Measurements from ENCODE around the gene BIRC2.

The BIRC2 gene

DNA sequence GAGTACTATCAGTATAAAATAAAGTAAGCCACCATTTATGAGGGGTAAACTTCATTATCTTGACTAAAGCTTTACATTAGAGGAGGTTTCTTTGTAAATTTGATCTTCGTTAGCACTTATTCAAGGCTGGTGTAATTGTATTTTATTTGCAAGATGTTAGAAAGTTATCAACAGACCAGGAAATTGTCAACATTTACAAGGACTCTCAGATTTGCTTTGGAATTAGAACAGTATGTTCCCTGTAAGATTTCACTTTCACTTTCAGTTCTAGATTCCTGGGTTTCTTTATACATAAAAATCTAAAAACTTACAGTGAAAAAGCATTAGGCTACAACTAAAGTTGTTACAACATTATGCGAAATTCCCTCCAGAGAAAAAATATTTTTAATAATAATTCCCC is 34.3 kb upstream of the BIRC2 start:
- Histone ChIP-seq H3K4me1 (ENCODE audit: control insufficient read depth in 2 of 2, insufficient read depth in 2 of 2, low read length in 2 of 2) (peaks cover 11 to 15% of the 10 kb centered on the region in 2 donors), H3K4me3 (ENCODE audit: low read length in 2 of 2) (peak overlapping the region in 1 of 2 donors; percentile 45), H3K27me3 (ENCODE audit: control insufficient read depth in 2 of 2, insufficient read depth in 2 of 2, low read length in 2 of 2) (no peaks in the 10 kb centered on the region), H3K36me3 (ENCODE audit: control insufficient read depth in 2 of 2, insufficient read depth in 2 of 2, low read length in 2 of 2) (no peaks in the 10 kb centered on the region), H3K9me3 (ENCODE audit: control insufficient read depth in 2 of 2, low read length in 2 of 2) (no peaks in the 10 kb centered on the region), H3K27ac (ENCODE audit: low read depth in 2 of 2, low read length in 2 of 2) (peak overlapping the region; percentile 56 to 75), H3K9ac (ENCODE audit: low read depth in 1 of 2, low read length in 2 of 2) (no peak overlapping the region)

DNA sequence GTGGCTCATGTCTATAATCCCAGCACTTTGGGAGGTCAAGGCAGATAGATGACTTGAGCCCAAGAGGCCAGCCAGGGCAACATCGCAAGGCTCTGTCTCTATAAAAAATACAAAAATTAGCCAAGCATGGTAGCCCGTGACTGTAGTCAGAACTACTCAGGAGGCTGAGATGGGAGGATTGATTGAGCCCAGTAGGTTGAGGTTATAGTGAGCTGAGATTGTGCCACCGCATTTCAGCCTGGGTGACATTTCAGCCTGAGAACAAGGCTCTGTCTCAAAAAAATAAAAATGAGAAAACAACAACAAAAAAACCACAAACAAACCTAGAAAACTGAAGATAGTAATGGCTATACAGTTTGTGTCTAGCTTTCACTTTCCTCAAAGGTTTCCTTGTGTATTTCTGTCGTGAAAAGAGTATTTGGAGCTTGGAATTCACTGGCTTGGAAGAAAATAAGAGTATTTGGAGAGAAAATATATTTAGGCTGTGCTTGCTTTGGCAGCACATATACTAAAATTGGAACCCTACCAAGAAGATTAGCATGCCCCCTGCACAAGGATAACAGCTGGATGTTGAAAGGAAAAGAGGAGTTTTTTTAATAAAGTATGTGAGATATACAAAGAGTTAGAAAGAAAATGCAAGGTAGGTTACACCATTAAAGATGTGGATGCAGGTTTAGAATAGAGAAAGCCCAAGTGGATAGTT is 33.6 kb upstream of the BIRC2 start:
- Histone ChIP-seq H3K27ac (ENCODE audit: low read depth in 2 of 2, low read length in 2 of 2) (peak overlapping the region; percentile 56 to 75), H3K9me3 (ENCODE audit: control insufficient read depth in 2 of 2, low read length in 2 of 2) (no peaks in the 10 kb centered on the region), H3K27me3 (ENCODE audit: control insufficient read depth in 2 of 2, insufficient read depth in 2 of 2, low read length in 2 of 2) (no peaks in the 10 kb centered on the region), H3K4me3 (ENCODE audit: low read length in 2 of 2) (peak overlapping the region in 1 of 2 donors; percentile 2), H3K4me1 (ENCODE audit: control insufficient read depth in 2 of 2, insufficient read depth in 2 of 2, low read length in 2 of 2) (peaks cover 11 to 16% of the 10 kb centered on the region in 2 donors), H3K36me3 (ENCODE audit: control insufficient read depth in 2 of 2, insufficient read depth in 2 of 2, low read length in 2 of 2) (no peaks in the 10 kb centered on the region), H3K9ac (ENCODE audit: low read depth in 1 of 2, low read length in 2 of 2) (no peak overlapping the region)

DNA sequence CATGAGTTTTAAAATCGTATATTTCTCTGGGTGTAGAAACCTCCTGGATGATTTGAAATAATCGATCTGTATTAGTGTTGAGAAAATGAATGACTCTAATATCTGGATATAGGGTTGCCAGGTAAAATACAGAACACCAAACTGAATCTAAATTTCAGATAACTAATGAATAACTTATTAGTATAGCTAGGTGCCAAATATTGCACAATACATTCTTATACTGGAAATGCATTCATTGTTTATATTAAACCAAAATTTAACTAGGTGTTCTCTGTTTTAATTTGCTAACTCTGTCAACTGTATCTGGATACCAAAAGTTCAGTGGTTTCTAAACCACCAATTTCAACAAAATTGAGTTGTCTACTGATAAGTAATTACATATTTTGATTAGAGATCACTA is 32.2 kb upstream of the BIRC2 start:
- Histone ChIP-seq H3K27me3 (ENCODE audit: control insufficient read depth in 2 of 2, insufficient read depth in 2 of 2, low read length in 2 of 2) (no peaks in the 10 kb centered on the region), H3K4me1 (ENCODE audit: control insufficient read depth in 2 of 2, insufficient read depth in 2 of 2, low read length in 2 of 2) (peaks cover 11 to 16% of the 10 kb centered on the region in 2 donors), H3K9me3 (ENCODE audit: control insufficient read depth in 2 of 2, low read length in 2 of 2) (no peaks in the 10 kb centered on the region), H3K27ac (ENCODE audit: low read depth in 2 of 2, low read length in 2 of 2) (no peak overlapping the region), H3K9ac (ENCODE audit: low read depth in 1 of 2, low read length in 2 of 2) (no peak overlapping the region), H3K36me3 (ENCODE audit: control insufficient read depth in 2 of 2, insufficient read depth in 2 of 2, low read length in 2 of 2) (no peaks in the 10 kb centered on the region), H3K4me3 (ENCODE audit: low read length in 2 of 2) (no peak overlapping the region)

DNA sequence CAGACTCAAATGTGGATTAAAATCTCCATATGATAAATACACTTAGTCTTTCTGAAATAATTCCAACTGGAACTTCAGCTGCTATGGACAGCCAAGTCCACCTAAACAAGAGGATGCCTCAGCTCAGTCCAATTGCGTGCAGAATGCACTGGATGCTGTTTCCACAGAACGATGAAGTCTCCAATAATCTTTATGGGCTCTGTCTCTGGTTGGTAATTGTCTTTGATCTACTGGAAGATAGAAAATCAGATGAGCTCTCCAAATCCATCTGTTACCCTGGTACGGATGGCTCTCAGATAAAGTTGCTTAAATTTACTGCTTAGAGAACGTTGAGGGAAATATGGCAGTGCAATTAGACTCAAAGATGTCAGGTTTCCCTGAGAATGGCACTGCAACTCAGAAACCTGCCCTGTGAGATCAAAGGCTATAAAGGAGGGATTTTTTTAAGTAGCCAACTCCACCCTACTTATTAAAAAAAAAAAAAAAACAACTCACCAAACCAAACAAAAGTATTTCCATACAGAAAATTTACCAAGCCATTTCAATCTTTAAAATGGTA is 30.6 kb upstream of the BIRC2 start:
- Histone ChIP-seq H3K4me3 (ENCODE audit: low read length in 2 of 2) (peak overlapping the region in 1 of 2 donors; percentile 70), H3K27ac (ENCODE audit: low read depth in 2 of 2, low read length in 2 of 2) (peak overlapping the region; percentile 84 to 91), H3K27me3 (ENCODE audit: control insufficient read depth in 2 of 2, insufficient read depth in 2 of 2, low read length in 2 of 2) (no peaks in the 10 kb centered on the region), H3K9me3 (ENCODE audit: control insufficient read depth in 2 of 2, low read length in 2 of 2) (no peaks in the 10 kb centered on the region), H3K36me3 (ENCODE audit: control insufficient read depth in 2 of 2, insufficient read depth in 2 of 2, low read length in 2 of 2) (no peaks in the 10 kb centered on the region), H3K9ac (ENCODE audit: low read depth in 1 of 2, low read length in 2 of 2) (peak overlapping the region; percentile 7 to 54), H3K4me1 (ENCODE audit: control insufficient read depth in 2 of 2, insufficient read depth in 2 of 2, low read length in 2 of 2) (peaks cover 11 to 16% of the 10 kb centered on the region in 2 donors)

DNA sequence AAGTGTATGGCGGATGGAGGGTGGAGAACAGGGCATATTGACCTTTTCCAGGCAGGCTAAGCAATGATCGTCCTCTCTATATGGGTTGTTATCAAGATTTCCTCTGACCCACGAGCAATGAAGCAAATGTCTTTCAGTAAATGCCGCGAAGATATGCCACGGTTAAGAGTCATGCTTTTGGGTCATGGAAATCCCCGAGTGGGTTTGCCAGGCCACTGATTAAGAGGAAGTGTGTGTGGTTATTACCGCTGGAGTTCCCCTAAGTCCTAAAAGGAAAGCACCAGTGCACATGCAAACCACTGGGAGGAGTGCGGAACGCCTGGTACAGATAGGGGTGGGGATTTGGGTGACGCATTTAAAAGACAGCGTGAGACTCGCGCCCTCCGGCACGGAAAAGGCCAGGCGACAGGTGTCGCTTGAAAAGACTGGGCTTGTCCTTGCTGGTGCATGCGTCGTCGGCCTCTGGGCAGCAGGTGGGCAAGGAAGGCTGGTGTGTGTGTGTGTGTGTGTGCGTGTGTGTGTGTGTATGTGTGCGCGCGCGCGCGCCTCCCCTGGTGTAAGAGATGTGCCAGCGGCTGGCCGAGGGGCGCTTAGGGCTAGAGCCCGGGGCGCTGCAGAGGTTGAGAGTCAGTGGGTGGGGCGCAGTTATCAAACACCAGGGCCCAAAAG is 29.8 kb upstream of the BIRC2 start, which contains the start of gene BIRC3:
TSS of gene BIRC3 (plus strand) at position 386 of the 669 bp plus-strand sequence. CDS start 7,026 bp downstream, outside the sequence.
- no peaks in the 10 kb centered on the region for H3K27me3 ChIP-seq (ENCODE audit: control insufficient read depth in 2 of 2, insufficient read depth in 2 of 2, low read length in 2 of 2)
- H3K36me3 ChIP-seq (ENCODE audit: control insufficient read depth in 2 of 2, insufficient read depth in 2 of 2, low read length in 2 of 2) = no peaks in the 10 kb centered on the region
- no peaks in the 10 kb centered on the region for H3K9me3 ChIP-seq (ENCODE audit: control insufficient read depth in 2 of 2, low read length in 2 of 2)
- H3K27ac ChIP-seq (ENCODE audit: low read depth in 2 of 2, low read length in 2 of 2) = peak within 1 kb of the TSS; percentile 84 to 91
- peaks cover 11 to 16% of the 10 kb centered on the region in 2 donors for H3K4me1 ChIP-seq (ENCODE audit: control insufficient read depth in 2 of 2, insufficient read depth in 2 of 2, low read length in 2 of 2)
- H3K4me3 ChIP-seq (ENCODE audit: low read length in 2 of 2) = peak within 1 kb of the TSS; percentile 70 to 96
- H3K9ac ChIP-seq (ENCODE audit: low read depth in 1 of 2, low read length in 2 of 2) = peak within 1 kb of the TSS; percentile 80 to 85

DNA sequence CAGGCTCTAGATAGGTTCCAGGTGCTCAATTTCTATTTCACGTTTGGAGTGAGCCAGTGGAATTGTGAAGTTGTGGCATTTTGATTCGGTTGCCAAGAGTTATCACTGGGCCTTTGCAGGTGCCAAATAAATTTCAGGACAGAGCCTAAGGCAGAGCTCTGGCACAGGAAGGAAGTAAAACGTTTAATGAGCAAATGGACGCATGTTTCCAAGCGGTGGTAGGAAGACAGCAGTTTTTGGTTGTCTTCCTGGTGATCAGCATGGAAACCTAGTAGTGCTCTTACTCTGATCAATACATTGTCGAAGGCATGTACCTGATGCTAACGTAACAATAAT is 29.3 kb upstream of the BIRC2 start:
- peak overlapping the region; percentile 84 to 91 for H3K27ac ChIP-seq (ENCODE audit: low read depth in 2 of 2, low read length in 2 of 2)
- no peaks in the 10 kb centered on the region for H3K27me3 ChIP-seq (ENCODE audit: control insufficient read depth in 2 of 2, insufficient read depth in 2 of 2, low read length in 2 of 2)
- no peaks in the 10 kb centered on the region for H3K36me3 ChIP-seq (ENCODE audit: control insufficient read depth in 2 of 2, insufficient read depth in 2 of 2, low read length in 2 of 2)
- H3K9ac ChIP-seq (ENCODE audit: low read depth in 1 of 2, low read length in 2 of 2) = peak overlapping the region; percentile 80 to 85
- peak overlapping the region; percentile 70 to 96 for H3K4me3 ChIP-seq (ENCODE audit: low read length in 2 of 2)
- no peaks in the 10 kb centered on the region for H3K9me3 ChIP-seq (ENCODE audit: control insufficient read depth in 2 of 2, low read length in 2 of 2)
- peaks cover 11 to 16% of the 10 kb centered on the region in 2 donors for H3K4me1 ChIP-seq (ENCODE audit: control insufficient read depth in 2 of 2, insufficient read depth in 2 of 2, low read length in 2 of 2)

- Histone ChIP-seq H3K27me3 (ENCODE audit: control insufficient read depth in 2 of 2, insufficient read depth in 2 of 2, low read length in 2 of 2) (no peaks in the 10 kb centered on the region), H3K9ac (ENCODE audit: low read depth in 1 of 2, low read length in 2 of 2) (peak overlapping the region in 1 of 2 donors; percentile 80), H3K4me1 (ENCODE audit: control insufficient read depth in 2 of 2, insufficient read depth in 2 of 2, low read length in 2 of 2) (peaks cover 9 to 12% of the 10 kb centered on the region in 2 donors), H3K36me3 (ENCODE audit: control insufficient read depth in 2 of 2, insufficient read depth in 2 of 2, low read length in 2 of 2) (no peaks in the 10 kb centered on the region), H3K4me3 (ENCODE audit: low read length in 2 of 2) (peak overlapping the region; percentile 70 to 96), H3K9me3 (ENCODE audit: control insufficient read depth in 2 of 2, low read length in 2 of 2) (no peaks in the 10 kb centered on the region), H3K27ac (ENCODE audit: low read depth in 2 of 2, low read length in 2 of 2) (peak overlapping the region; percentile 11 to 52)
Observed at GRCh38 chr11:102318469-102318868, 28.5 kb upstream of the BIRC2 start.

DNA sequence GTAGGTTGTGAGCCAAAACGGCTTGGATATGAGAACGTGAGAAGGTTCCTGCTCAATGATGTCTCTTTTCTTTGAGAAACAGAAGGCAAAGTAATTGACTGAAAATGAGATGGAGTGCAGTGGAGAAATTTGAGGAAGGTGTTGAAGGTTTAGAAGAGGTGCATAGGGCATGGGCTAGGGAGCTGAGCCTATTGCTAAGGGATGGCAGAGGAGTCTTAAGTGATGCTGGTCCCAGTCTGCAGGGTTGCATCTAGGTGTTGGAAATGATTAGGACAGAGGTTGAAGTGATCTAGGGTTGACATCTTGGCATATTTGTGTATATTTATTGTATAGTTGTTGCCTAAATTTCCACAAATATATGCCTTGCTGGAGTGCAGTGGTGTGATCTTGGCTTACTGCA is 27.5 kb upstream of the BIRC2 start:
- Histone ChIP-seq H3K4me3 (ENCODE audit: low read length in 2 of 2) (peak overlapping the region; percentile 46 to 60), H3K27me3 (ENCODE audit: control insufficient read depth in 2 of 2, insufficient read depth in 2 of 2, low read length in 2 of 2) (no peaks in the 10 kb centered on the region), H3K9ac (ENCODE audit: low read depth in 1 of 2, low read length in 2 of 2) (peak overlapping the region in 1 of 2 donors; percentile 3), H3K27ac (ENCODE audit: low read depth in 2 of 2, low read length in 2 of 2) (peak overlapping the region in 1 of 2 donors; percentile 27), H3K4me1 (ENCODE audit: control insufficient read depth in 2 of 2, insufficient read depth in 2 of 2, low read length in 2 of 2) (peaks cover 5 to 12% of the 10 kb centered on the region in 2 donors), H3K9me3 (ENCODE audit: control insufficient read depth in 2 of 2, low read length in 2 of 2) (no peaks in the 10 kb centered on the region), H3K36me3 (ENCODE audit: control insufficient read depth in 2 of 2, insufficient read depth in 2 of 2, low read length in 2 of 2) (peaks cover 0 to 2% of the 10 kb centered on the region in 2 donors)

DNA sequence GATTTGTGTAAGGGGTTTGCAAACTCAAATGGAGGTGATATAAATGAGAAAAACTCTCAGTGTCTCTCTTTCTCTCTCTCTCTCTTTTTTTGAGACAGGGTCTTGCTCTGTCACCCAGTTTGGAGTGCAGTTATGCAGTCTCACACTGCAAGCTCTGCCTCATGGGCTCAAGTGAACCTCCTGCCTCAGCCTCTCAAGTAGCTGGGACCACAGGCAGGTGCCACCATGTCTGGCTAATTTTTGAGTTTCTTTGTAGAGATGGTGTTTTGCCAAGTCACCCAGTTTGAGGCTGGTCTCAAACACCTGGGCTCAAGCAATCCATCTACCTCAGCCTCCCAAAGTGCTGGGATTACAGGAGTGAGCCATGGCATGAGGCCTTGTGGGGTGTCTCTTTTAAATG is 26.8 kb upstream of the BIRC2 start:
- Histone ChIP-seq H3K27me3 (ENCODE audit: control insufficient read depth in 2 of 2, insufficient read depth in 2 of 2, low read length in 2 of 2) (no peaks in the 10 kb centered on the region), H3K9me3 (ENCODE audit: control insufficient read depth in 2 of 2, low read length in 2 of 2) (no peaks in the 10 kb centered on the region), H3K27ac (ENCODE audit: low read depth in 2 of 2, low read length in 2 of 2) (peak overlapping the region; percentile 34 to 39), H3K36me3 (ENCODE audit: control insufficient read depth in 2 of 2, insufficient read depth in 2 of 2, low read length in 2 of 2) (peaks cover 0 to 6% of the 10 kb centered on the region in 2 donors), H3K4me1 (ENCODE audit: control insufficient read depth in 2 of 2, insufficient read depth in 2 of 2, low read length in 2 of 2) (peaks cover 5 to 12% of the 10 kb centered on the region in 2 donors), H3K9ac (ENCODE audit: low read depth in 1 of 2, low read length in 2 of 2) (no peak overlapping the region), H3K4me3 (ENCODE audit: low read length in 2 of 2) (peak overlapping the region in 1 of 2 donors; percentile 4)

- Histone ChIP-seq H3K27me3 (ENCODE audit: control insufficient read depth in 2 of 2, insufficient read depth in 2 of 2, low read length in 2 of 2) (no peaks in the 10 kb centered on the region), H3K4me3 (ENCODE audit: low read length in 2 of 2) (peak overlapping the region in 1 of 2 donors; percentile 16), H3K4me1 (ENCODE audit: control insufficient read depth in 2 of 2, insufficient read depth in 2 of 2, low read length in 2 of 2) (peaks cover 5 to 12% of the 10 kb centered on the region in 2 donors), H3K27ac (ENCODE audit: low read depth in 2 of 2, low read length in 2 of 2) (peak overlapping the region; percentile 34 to 39), H3K9me3 (ENCODE audit: control insufficient read depth in 2 of 2, low read length in 2 of 2) (no peaks in the 10 kb centered on the region), H3K36me3 (ENCODE audit: control insufficient read depth in 2 of 2, insufficient read depth in 2 of 2, low read length in 2 of 2) (peaks cover 0 to 6% of the 10 kb centered on the region in 2 donors), H3K9ac (ENCODE audit: low read depth in 1 of 2, low read length in 2 of 2) (no peak overlapping the region)
Observed at GRCh38 chr11:102320679-102321078, 26.3 kb upstream of the BIRC2 start.

Data from mucosa of rectum (tissue), 2 donors.